ENCODE measurements around the gene TPGS2.

GRCh38 chr18:36862182-36862581, 33.4 kb upstream of the TPGS2 start:
- no peak for TF ChIP-seq CTCF (IDR thresholded peaks at IDR 0.05)
- no peak for TF ChIP-seq POLR2A (IDR thresholded peaks at IDR 0.05)

All from Peyer's patch (tissue), 4 donors.